Occipital lobe (tissue), 2 donors: Measurements from ENCODE around the gene MYCL. TPM values are rescaled to one million over a fixed set of nuclear protein-coding genes. Genes with fewer than 3 reads are reported as not detected.
"Not testable (repeated sequence)": the region's sequence is repeated elsewhere in the genome, so short reads cannot be mapped to it uniquely, and the experiment has no call there.

ENCODE experiments used
- DNase-seq: peaks from one replicate; lab custom pipeline; 2025; lab: John Stamatoyannopoulos, UW
- total RNA-seq: library from RNA; depleted of rRNA; stranded (reverse); fragments of >200 nt; gene quantifications from one replicate; pipeline ENCODE4 v1.2.3, GENCODE V29; 2014

Gene MYCL
- total RNA-seq, 1 donor from 2014 or later: 12.5 TPM

DNA sequence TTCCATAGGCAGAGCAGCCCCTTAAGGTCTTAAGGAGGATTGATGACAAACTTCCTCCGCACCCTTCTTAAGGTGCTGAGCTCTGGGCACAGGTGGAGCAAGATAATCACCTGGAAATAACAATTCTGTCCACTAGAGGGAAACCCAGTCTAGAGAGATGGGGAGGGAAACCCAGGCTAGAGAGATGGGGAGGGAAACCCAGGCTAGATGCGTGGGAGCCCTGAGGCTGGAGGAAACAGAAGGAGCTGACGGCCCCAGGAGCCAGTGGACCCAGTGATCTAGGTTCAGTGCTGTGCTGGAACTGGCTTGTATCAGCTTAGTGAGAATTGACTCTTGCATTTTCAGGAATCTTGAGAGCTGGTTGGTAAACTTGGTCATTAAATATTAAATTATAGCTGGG is 17.8 kb upstream of the MYCL start:
- DNase-seq: no peak

DNA sequence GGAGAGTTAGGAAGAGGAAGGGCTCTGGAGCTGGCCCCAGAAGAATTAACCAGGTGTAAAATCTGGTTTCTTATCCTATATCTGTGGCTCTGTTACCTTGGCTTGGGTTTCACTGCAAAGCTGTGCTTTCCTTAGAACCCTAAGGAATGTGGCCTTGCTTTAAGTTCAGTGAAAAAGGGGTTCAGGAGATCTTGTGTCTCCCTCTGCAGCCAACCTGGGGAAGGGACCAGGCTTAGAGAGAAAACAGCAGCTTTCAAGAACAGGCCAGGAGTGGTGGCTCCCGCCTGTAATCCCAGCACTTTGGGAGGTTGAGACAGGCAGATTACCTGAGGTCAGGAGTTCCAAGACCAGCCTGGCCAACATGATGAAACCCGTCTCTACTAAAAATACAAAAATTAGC is 16.1 kb upstream of the MYCL start:
- DNase-seq: no peak

DNA sequence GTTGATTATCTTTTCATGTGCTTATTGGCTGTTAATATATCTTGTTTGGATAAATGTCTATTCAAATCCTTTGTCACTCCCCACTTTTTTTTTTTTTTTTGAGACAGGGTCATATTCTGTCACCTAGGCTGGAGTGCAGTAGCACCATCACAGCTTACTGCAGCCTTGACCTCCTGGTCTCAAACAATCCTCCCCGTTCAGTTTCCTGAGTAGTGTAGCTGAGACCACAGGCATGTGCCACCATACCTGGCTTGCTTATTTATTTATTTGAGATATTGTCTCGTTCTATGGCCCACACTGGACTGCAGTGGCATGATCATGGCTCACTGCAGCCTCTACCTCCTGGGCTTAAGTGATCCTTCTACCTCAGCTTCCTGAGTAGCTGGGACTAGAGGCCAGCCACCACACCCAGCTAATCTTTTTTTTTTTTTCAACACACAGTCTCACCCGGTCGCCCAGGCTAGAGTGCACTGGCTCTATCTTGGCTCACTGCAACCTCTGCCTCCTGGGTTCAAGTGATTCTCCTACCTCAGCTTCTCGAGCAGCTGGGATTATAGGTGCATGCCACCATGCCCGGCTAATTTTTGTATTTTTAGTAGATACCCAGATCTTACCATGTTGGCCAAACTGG is 13.9 kb upstream of the MYCL start:
- DNase-seq: no peak

DNA sequence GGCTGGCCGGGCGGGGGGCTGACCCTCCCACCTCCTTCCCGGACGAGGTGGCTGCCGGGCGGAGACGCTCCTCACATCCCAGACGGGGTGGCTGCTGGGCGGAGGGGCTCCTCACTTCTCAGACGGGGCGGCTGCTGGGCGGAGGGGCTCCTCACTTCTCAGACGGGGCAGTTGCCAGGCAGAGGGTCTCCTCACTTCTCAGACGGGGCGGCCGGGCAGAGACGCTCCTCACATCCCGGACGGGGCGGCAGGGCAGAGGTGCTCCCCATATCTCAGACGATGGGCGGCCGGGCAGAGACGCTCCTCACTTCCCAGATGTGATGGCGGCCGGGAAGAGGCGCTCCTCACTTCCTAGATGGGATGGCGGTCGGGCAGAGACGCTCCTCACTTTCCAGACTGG is 11.4 kb upstream of the MYCL start:
- DNase-seq: not testable (repeated sequence)

DNA sequence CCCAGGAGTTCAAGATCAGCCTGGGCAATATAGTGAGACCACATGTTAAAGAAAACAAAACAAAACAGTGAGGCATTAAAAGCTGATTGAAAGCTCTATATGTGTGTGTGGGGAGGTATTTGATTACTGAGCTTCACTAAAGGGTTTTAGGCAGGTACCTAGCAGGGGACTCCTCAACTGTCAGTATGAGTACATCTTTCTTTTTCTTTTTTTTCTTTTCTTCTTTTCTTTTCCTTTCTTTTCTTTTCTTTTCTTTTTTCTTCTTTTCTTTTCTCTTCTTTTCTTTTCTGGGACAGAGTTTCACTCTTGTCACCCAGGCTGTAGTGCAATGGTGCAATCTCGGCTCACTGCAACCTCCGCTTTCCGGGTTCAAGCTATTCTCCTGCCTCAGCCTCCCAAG is 8.5 kb upstream of the MYCL start:
- no peak for DNase-seq

DNA sequence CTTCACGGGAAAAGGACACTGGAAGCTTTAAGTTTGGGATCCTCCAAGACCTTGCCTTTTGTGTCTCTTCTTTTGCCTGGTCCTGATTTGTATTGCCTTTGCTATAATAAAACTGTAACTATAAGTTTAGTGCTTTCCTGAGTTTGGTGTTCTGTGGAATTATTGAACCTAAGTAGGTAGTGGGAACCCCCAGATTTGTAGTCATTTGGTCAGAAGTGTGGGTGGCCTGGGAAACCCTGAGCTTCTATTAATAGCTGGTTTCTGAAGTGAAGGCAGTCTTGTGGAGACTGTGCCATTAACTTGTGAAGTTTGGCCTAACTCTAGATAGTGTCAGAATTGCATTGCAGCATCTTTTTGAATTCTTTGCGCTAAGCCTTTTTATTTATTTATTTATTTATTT is 6.8 kb upstream of the MYCL start:
- DNase-seq: no peak

DNA sequence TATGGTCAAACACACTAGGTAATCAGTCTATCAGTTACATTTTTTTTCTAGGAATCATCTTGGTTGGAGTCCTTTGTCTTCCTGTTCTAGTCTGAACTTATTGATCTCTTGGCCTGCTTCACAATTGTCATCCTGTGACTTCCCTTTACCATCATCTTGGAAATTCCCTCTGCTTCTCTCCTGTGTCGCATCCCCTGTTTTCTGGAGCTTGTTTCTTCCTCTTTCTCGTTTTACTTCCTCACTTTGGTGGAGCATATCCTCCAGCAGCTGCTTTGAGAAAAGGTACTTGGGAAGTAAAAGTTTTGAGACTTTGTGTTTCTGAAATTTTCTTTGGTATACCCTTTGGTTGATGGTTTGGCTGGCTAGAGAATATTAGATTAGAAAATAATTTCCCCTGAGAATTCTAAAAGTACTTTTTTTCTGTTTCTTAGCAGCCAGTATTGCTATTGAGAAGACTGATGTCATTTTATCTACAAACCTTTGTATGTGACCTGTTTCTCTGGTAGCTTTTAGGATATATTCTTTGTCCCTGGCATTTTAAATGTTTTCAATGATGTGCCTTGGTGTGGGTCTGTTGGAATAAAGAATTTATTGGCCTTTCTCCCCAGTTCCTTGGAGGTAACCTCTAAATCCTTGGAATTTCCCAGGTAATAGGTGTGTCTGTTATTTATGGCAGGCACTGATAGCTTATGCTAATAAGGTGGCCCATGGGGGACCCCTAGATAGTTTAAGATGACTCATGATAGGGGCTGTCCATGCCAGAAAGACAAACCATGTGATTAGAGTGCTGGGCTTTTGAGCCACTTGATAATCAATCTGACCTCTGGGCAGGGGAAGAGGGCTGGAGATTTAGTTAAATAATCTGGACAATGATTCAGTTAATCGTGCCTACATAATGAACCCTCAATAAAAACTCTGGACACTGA is 6.1 kb upstream of the MYCL start:
- no peak for DNase-seq

DNA sequence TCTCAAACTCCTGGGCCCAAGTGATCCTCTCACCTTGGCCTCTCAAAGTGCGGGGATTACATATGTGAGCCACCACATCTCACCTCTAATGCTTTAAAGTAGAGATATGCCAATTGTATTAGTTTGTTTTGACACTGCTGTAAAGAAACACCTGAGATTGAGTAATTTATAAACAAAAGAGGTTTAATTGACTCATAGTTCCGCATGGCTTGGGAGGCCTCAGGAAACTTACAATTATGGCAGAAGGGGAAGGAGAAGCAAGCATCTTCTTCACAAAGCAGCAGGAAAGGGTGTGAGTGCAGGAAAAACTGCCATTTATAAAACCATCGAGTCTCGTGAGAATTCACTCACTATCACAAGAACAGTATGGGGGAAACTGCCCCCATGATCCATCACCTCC is 3.5 kb upstream of the MYCL start:
- no peak for DNase-seq

DNA sequence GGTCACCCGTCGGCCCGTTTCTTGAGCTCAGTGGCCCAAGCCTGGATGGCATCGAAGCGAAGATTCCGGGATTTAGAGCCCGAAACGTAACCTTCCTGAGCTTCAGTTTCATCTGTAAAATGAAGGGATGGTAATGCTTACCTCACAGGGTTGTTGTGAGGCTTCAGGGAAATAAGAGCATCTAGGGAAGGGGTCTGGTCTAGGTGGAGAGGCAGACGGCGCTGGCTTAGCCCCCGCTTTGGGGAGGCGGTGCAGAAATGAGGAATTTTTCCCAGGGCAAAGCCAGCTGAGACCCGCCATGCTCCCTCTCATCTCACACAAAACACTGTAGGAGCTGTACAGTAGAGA is 717 bp upstream of the MYCL start:
- no peak for DNase-seq

DNA sequence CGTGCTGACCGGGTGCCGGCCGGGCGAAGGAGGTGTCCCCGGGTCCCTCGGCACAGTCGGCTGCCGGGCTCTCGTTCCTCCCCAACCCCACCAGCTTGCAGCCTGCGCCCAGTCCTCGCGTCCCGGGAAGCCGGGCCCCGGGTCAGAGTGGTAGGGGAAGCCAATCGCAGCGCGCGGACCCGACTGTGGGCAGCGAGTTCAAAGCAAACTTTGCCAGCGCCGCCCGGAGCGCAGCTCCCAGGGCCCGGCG is 328 bp downstream of the MYCL start:
- no peak for DNase-seq

DNA sequence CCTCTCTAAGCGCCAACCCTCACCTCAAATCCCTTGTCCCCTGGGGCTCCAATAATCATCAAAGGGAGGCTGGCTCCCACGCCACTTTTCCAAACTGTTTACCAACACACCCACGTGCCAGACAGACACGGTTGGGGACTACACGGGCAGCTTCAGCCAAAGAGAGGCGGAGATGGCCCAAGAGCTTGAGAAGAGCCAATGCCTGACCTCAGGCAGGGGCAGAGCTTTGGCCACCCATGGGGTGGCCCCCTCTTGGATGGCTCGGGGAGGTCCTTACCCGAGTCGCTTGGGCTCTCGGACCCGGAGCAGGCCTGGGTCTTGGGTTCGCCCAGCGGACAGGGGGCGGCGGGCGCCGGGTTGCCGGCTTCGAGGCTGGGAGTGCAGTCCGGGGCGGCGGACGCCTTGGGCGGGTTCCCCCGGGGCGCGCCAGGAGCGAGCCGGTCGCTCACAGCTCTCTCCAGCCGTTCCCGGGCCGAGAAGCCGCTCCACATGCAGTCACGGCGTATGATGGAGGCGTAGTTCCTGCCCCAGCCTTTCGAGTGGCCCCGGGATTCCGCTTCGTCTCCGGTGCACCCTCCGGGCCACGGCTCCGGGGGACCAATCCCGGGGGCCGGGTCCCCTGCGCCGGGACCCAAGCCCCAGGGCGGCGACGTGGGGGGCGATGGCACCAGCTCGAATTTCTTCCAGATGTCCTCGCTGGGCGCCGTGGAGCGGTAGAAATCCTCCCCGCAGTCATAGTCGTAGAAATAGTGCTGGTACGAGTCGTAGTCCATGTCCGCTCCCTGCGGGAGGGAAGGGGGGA is 854 bp downstream of the MYCL start:
- DNase-seq: no peak

DNA sequence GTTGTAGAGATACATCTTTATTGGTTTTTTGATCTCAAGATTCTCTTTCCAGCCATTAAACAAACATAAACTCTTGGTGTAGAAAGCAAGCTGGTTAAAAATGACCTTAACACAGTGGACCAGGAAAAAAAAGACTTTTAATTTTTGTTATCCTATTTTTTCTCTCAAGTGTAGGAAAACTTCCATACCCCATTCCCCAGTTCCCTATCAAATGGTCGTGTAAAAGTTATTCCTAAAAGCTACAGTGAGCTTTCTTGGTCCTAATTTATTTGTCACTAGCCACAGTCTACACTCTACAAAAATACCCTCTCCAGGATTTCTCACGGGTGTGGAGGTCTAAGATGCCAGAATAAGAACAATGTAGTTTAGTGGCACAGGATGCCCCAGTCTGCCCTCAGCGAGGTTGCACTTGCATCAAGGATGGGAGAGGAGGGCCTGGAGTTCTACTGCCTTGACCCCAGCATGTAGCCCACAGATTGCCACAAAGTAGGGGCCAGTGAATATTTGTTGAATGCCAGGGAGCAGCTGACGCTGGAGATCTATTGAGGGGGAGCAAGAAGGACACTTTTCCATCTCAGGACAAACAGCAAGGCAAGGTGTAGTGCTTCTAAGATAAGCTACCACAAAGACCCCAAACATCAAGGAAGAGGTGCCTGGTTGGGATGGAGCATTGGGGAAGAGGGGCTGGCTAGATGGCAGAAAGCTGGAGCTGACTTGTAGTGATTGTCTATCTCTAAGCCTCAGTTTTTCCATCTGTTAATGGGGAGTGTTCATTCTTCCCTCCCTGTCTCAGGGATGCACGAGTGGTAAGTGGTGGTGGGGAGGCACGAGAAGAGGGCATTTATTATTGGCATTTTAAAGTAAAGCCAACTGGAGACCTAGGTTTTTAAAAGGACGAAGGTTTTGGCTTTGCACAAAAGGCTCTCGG is 1.8 kb downstream of the MYCL start:
- DNase-seq: no peak

DNA sequence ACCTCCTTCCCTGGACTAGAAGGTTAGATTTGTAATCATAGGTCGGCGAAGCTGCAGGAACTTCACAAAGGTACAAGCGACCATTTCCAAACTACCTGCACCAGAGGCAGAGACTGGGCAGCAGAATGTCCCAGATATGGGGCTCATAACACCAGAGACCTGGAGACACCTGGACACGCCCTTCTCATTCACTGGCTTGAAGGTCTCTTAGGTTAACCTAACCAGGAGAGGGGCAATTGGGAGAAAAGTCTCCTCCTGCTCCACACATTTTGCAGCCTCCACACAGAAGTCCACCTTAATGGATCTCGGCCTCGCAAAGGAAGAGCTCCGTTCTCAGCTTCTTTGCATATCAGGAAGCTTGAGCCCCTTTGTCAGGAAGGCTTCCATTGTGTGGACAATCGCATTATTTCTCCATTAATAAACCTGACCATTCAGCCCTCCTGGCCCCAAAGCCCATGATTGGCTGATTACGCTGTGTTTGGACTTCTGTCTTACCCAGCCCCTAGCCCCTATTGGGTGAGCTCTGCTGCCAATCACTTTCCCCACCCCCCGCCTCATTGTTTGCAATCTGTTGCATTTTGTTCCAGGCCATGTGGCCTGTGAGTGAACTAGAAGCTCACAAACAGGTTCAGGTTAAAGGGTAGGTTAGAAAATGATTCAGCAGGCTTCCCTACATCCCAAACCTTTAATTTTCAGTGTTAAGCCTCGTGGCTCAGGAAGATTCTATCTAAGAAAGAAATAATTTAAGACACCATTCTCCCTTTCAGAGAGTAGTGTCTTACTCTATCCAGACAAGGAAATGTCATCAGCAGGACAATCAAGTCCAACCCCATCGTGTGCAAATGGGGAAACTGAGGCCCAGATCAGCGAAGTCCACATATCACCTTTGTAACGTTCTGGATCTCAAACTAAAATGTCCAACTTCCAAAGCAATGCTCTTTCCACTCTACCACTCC is 2.8 kb downstream of the MYCL start:
- peak; percentile 28 for DNase-seq

DNA sequence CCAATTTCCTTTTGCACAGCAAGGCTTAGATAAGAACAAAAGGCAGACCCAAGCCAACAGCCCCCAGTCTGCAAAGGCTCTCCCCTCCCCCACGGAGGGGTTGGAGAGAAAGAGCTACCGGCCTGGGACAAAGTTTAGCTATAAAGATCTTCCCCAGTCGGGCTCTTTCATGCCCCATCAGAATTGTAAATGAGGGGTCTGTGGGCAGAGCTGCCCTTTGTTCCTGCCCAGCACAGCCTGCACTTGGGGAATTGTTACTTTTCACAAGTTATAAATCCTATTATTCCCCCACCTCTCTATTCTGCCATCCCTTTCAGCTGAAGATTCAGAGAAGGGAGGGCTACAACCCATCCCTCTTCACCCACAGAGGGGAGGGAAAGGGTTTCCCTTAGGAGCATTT is 3.5 kb downstream of the MYCL start:
- DNase-seq: no peak

DNA sequence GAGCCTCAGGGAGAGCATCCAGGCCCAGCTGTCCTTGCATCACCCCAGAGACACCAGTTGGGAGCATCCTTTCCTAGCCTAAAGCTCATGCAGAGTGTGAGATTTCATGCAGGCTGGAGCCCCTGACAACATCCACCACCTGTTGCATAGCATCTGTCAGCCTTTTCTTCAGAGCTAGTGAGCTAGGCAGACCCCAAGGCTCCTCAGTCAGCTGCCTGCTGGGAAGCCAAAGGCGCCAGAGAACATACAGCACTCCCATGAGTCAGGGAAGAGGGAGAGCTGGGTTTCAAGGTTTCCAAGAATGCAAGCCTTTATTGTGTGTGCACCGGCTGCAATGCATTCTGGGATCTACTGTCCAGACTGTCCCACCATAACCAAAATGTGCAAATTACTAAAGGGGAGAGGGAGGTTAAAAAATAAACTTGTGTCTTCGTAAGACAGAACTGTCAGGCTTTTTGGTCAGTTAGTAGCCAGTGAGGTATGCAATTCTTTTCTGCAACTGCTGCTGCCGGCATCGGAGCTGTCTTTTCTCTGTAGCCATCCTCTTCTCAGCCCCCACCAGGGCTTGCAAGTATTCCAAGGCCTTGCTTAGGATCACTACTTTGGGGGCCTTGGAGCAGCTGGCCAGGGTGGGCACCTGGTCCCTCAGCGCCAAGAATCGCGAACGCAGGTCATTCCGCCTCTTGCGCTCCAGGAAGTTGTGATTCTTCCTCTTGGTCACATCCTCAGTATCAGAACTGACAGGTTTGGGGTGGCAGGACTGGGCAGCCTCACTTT is 4.6 kb downstream of the MYCL start:
- DNase-seq: no peak

DNA sequence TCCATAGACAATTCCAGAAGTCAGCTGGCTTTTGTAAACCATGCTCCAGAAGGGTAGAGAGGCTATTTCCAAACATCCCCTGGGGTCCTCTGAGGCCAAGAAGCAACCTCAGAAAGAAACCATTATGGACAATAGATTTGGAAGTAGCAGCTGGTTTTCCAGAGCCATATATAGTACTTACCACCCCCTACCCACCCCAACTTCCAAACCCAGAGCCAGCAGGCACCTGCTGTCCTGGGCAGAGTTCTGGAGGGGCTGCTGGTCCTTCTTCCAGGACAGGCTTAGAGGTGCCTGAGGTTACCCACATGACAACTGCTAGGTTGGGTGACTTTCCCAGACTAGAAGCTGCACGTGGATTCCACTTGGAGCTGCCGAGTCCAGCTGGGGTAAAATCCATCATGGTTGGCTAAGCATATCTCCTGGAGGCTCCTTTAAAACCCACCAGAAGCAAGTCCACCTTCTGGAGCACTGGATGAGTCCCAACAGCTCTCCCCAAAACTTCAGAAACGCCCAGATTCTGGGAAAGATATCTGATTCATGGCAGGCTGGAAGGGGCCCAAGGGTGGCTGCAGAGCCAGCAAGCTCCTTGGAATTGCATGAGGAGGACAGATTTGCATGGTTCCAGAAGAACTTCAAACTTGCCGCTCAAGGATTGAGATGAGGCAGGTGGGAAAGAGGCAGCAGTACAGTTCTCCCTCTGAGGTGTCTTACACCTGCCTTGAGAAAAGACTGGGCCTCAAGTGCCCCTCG is 5.8 kb downstream of the MYCL start:
- no peak for DNase-seq

DNA sequence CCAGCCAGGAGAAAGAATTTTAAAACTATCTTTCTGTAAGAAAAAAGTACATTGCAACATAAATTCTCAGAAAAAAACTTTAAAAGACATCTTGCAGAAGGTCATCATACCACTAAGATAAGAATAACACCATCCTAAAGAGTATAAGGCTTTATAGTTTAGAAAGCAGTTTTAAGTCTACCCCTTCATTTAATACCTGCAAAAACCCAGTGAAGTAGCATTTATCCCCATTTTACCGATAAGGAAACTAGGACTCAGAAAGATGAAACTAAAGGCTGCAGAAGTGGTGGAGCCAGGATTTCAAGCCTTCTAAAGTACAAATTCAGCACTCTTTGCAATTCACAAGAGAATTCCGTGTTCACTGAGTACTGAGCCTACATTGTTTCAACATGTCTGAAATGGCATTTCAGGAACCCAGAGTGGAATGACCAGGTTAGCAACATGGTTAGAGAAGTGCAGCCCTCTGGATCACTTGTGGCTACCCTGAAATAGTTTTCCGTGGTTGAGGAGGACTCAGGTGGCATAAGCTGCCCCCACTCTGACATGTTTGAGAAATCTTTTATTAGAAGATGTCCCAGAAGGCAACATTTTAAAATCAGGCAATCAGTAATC is 6.7 kb downstream of the MYCL start:
- DNase-seq: no peak
